Esophagus squamous epithelium (tissue), 5 donors: Measurements from ENCODE around the gene DOCK11. TPM values are rescaled to one million over a fixed set of nuclear protein-coding genes. Genes with fewer than 3 reads are reported as not detected.
A peak's percentile ranks its signal among the peaks of the same experiment; 100 is the strongest.

Experiments used
- DNase-seq: peaks from one replicate; lab custom pipeline; 2025; lab: John Stamatoyannopoulos, UW
- H3K27ac ChIP-seq, 4 donors: fragments of 200-600 bp; sonication (generic); one replicate each; pipeline ENCODE4 v1.5.1; 2016 to 2019; ENCODE audit warnings: mild to moderate bottlenecking in 1 of 4
- H3K27me3 ChIP-seq, 4 donors: fragments of 200-600 bp; sonication (generic); 1 replicate in 3 of 4; 2 replicates in 1 of 4; pipeline versions ENCODE4 v1.5.1 to v1.6.0; 2017 to 2021; ENCODE audit warnings: antibody characterized with exemption in 1 of 4
- H3K36me3 ChIP-seq, 3 donors: fragments of 200-600 bp; sonication (generic); one replicate each; pipeline ENCODE4 v1.5.1; 2016 to 2019
- H3K4me1 ChIP-seq, 3 donors: fragments of 200-600 bp; sonication (generic); one replicate each; pipeline ENCODE4 v1.5.1; 2017 to 2019
- H3K4me3 ChIP-seq, 4 donors: fragments of 200-600 bp; sonication (generic); 1 replicate in 3 of 4; 2 replicates in 1 of 4; pipeline ENCODE4 v1.5.1; 2016 to 2019; ENCODE audit warnings: mild to moderate bottlenecking in 2 of 4, moderate library complexity in 1 of 4
- H3K9me3 ChIP-seq, 3 donors: fragments of 200-600 bp; sonication (generic); one replicate each; pipeline ENCODE4 v1.5.1; 2016 to 2019
- CTCF ChIP-seq, 6 experiments: fragments of 450-650 bp in 4 of 6; fragments of 200-600 bp in 2 of 6; sonication (generic) in 2 of 6; IDR thresholded peaks; one replicate each; pipeline ENCODE4 v1.5.1; 2016 to 2019; ENCODE audit warnings: antibody characterized with exemption in 6 of 6, mild to moderate bottlenecking in 4 of 6, moderate library complexity in 4 of 6
- POLR2A ChIP-seq, 4 donors: fragments of 450-650 bp; IDR thresholded peaks; one replicate each; pipeline ENCODE4 v1.6.1; 2017; ENCODE audit warnings: antibody characterized with exemption in 4 of 4, mild to moderate bottlenecking in 4 of 4, moderate library complexity in 3 of 4
- WGBS, 2 donors: methylation state at CpG; one replicate each; pipeline ENCODE4 v1.1.5; 2018; 5-methylcytosine and 5-hydroxymethylcytosine counted together
- intact Hi-C: fragments of 100-400 bp; cut with DNase I; formaldehyde crosslinking; loops from one replicate; pipeline ENCODE4 v1.15.0; 2022
- total RNA-seq, 4 donors: library from RNA; depleted of rRNA; stranded (reverse); fragments of >200 nt; gene quantifications; one replicate each; pipeline ENCODE4 v1.1.0, GENCODE V29; 2016
- donor health status: DM: yes; HTN: yes; CAD: no.

DOCK11 gene
- total RNA-seq, 4 donors from 2014 or later: 1.1 to 16.4 (median 11.0) TPM

GRCh38 chrX:118530219-118530911 lies 34.8 kb downstream of the DOCK11 start:
- Histone ChIP-seq H3K36me3 (no peaks in the 10 kb centered on the region), H3K4me3 (no peak overlapping the region), H3K27ac (peak overlapping the region in 2 of 4 donors; percentile 6 to 10), H3K27me3 (no peaks in the 10 kb centered on the region), H3K4me1 (peaks cover 0 to 2% (median 0%) of the 10 kb centered on the region in 3 donors), H3K9me3 (no peaks in the 10 kb centered on the region)
- WGBS, 2 donors: 37 to 61% methylated on average over 3 of the region's 3 CpGs
- TF ChIP-seq POLR2A (IDR thresholded peaks at IDR 0.05): no peak
- intact Hi-C loops: no loop called here
- DNase-seq: no peak

DNA sequence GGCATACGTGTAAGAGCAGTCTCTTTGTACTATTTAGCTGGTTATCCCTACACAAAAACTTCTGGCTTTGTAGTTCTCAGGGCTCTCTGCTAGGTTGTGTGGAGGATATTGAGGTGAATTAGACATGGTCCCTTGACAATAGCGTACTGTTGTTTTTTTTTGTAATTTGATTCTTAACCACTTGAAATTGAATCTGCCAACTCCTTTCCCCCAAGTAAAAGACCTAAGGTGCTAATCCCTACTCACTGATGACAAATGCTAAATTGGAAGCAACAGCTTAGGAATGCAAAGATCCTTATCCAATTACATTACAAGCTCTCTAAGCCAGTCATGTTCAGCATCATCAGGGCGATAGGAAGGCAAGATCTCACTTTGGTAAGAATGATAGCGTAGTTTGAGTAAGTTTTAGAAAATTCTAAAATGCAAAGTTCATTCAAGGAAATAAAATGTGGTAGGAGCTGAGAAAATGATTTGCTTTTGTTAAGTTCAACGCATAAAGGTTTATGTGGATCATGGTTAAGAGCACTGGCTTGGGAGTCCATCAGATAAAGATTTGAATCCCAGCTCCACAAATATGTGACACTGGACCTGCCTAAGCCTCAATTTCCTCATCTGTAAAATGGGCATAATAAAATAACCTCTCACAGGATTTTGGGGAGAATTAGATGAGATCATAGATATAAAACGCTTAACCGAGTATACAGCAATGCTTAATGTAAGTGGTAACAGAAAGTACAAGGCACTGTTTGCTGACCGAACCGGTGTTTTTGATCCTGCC lies 39.3 kb downstream of the DOCK11 start:
- Histone ChIP-seq H3K27me3 (no peaks in the 10 kb centered on the region), H3K4me3 (no peak overlapping the region), H3K9me3 (no peaks in the 10 kb centered on the region), H3K36me3 (no peaks in the 10 kb centered on the region), H3K4me1 (peaks cover 0 to 2% (median 0%) of the 10 kb centered on the region in 3 donors), H3K27ac (no peak overlapping the region)
- no peak for DNase-seq
- 76 to 90% methylated on average over 8 to 9 of the region's 9 CpGs for WGBS, 2 donors
- no peak for TF ChIP-seq POLR2A (IDR thresholded peaks at IDR 0.05)
- intact Hi-C loops: no loop called here

DNA sequence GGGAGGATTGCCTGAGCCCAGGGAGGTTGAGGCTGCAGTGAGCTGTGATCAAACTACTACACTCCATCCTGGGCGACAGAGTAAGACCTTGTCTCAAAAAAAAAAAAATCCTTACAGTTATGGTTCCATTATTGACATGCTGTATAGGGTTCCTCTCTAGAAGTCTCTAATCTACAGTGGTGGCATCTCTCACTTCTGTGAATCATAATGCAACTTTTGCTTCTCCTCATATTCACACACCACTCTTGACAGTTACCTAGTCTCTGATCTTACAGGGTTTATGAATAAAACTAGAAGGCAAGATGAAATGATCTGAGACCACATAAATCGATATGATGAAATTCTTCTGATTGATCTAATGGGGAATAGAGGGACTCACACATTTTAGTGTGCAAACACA lies 40.6 kb downstream of the DOCK11 start:
- TF ChIP-seq POLR2A (IDR thresholded peaks at IDR 0.05): no peak
- TF ChIP-seq CTCF (IDR thresholded peaks at IDR 0.05): no peak
- Histone ChIP-seq H3K4me3 (no peak overlapping the region), H3K27me3 (no peaks in the 10 kb centered on the region), H3K36me3 (no peaks in the 10 kb centered on the region), H3K4me1 (peaks cover 0 to 2% (median 0%) of the 10 kb centered on the region in 3 donors), H3K9me3 (no peaks in the 10 kb centered on the region), H3K27ac (no peak overlapping the region)
- no peak for DNase-seq
- intact Hi-C loops: no loop called here
- WGBS, 2 donors: 57 to 68% methylated on average over 1 to 2 of the region's 2 CpGs

GRCh38 chrX:118536687-118537461 lies 41.3 kb downstream of the DOCK11 start:
- no peak for TF ChIP-seq POLR2A (IDR thresholded peaks at IDR 0.05)
- TF ChIP-seq CTCF (IDR thresholded peaks at IDR 0.05): peak in 2 of 6 experiments; percentile 9 to 28
- WGBS, 2 donors: 22 to 32% methylated on average over 3 to 6 of the region's 6 CpGs
- H3K4me3 ChIP-seq: no peak overlapping the region
- no peaks in the 10 kb centered on the region for H3K27me3 ChIP-seq
- intact Hi-C loops: no loop called here
- peaks cover 0 to 2% (median 0%) of the 10 kb centered on the region in 3 donors for H3K4me1 ChIP-seq
- no peak for DNase-seq
- H3K9me3 ChIP-seq: no peaks in the 10 kb centered on the region
- no peaks in the 10 kb centered on the region for H3K36me3 ChIP-seq
- H3K27ac ChIP-seq: peak overlapping the region in 2 of 4 donors; percentile 16 to 36

- H3K36me3 ChIP-seq: no peaks in the 10 kb centered on the region
- no peaks in the 10 kb centered on the region for H3K9me3 ChIP-seq
- peak overlapping the region in 1 of 4 donors; percentile 25 for H3K27ac ChIP-seq
- TF ChIP-seq POLR2A (IDR thresholded peaks at IDR 0.05): no peak
- no peak for TF ChIP-seq CTCF (IDR thresholded peaks at IDR 0.05)
- WGBS, 2 donors: 76 to 86% methylated on average over 5 of the region's 5 CpGs
- no peaks in the 10 kb centered on the region for H3K27me3 ChIP-seq
- DNase-seq: no peak
- peaks cover 0 to 2% (median 0%) of the 10 kb centered on the region in 3 donors for H3K4me1 ChIP-seq
- intact Hi-C loops: no loop called here
- no peak overlapping the region for H3K4me3 ChIP-seq
These were observed 42.8 kb downstream of the DOCK11 start for GRCh38 chrX:118538386-118538785.
